SH-SY5Y (cell line): ENCODE data around the gene CTBP2.

Experiments used
- GATA2 ChIP-seq: IDR thresholded peaks from 2 replicates; pipeline ENCODE4 v1.6.1; 2011; ENCODE audit warnings: mild to moderate bottlenecking, low read depth, low read length
- GATA3 ChIP-seq: IDR thresholded peaks from 2 replicates; pipeline ENCODE4 v1.6.1; 2011; ENCODE audit warnings: low read depth, mild to moderate bottlenecking, low read length, moderate library complexity

GRCh38 chr10:124946945-124947344, 213.4 kb downstream of the CTBP2 start:
- TF ChIP-seq GATA3 (no peak), GATA2 (no peak)
